Loucy (cell line): ENCODE results near the gene UBQLN3.

Experiments used
- H2AFZ ChIP-seq: fragments of 200-600 bp; sonication (generic); 2 replicates; pipeline ENCODE4 v1.6.0; 2016; ENCODE audit warnings: antibody characterized with exemption, mild to moderate bottlenecking, low read length, moderate library complexity
- H3F3A ChIP-seq: fragments of 200-600 bp; 2 replicates; pipeline ENCODE4 v1.6.0; 2016; ENCODE audit warnings: antibody characterized with exemption, low read depth, mild to moderate bottlenecking
- H3K27me3 ChIP-seq: fragments of 200-600 bp; sonication (generic); 2 replicates; pipeline ENCODE4 v1.6.1; 2014; ENCODE audit warnings: low read length, mild to moderate bottlenecking; ENCODE audit not compliant: insufficient read depth, poor library complexity, severe bottlenecking
- H3K36me3 ChIP-seq: fragments of 200-600 bp; sonication (generic); 2 replicates; pipeline ENCODE4 v1.6.1; 2016; ENCODE audit warnings: low read length; ENCODE audit not compliant: insufficient read depth
- H3K4me1 ChIP-seq: fragments of 200-600 bp; sonication (generic); 2 replicates; pipeline ENCODE4 v1.5.1; 2014; ENCODE audit warnings: low read length, mild to moderate bottlenecking; ENCODE audit not compliant: insufficient read depth, poor library complexity, severe bottlenecking
- H3K4me2 ChIP-seq: fragments of 200-600 bp; sonication (generic); 2 replicates; pipeline ENCODE4 v1.6.0; 2014; ENCODE audit warnings: antibody characterized with exemption, low read length, low read depth, mild to moderate bottlenecking; ENCODE audit not compliant: poor library complexity, severe bottlenecking
- H3K4me3 ChIP-seq: fragments of 200-600 bp; sonication (generic); 2 replicates; pipeline ENCODE4 v1.5.1; 2014; ENCODE audit warnings: low read length, mild to moderate bottlenecking, mixed read lengths; ENCODE audit not compliant: poor library complexity, severe bottlenecking
- H3K79me2 ChIP-seq: fragments of 200-600 bp; sonication (generic); 2 replicates; pipeline ENCODE4 v1.6.1; 2014; ENCODE audit warnings: low read length; ENCODE audit not compliant: insufficient read depth
- H3K9ac ChIP-seq: fragments of 200-600 bp; sonication (generic); 2 replicates; pipeline ENCODE4 v1.6.0; 2014; ENCODE audit warnings: mild to moderate bottlenecking, low read depth, low read length, moderate library complexity; ENCODE audit not compliant: poor library complexity, severe bottlenecking
- H3K9me2 ChIP-seq: fragments of 200-600 bp; sonication (generic); replicated peaks from 2 replicates; pipeline ENCODE4 v1.6.1; 2016; ENCODE audit warnings: low read depth, low read length, mixed read lengths
- H3K9me3 ChIP-seq: fragments of 200-600 bp; sonication (generic); 2 replicates; pipeline ENCODE4 v1.6.1; 2014; ENCODE audit warnings: mild to moderate bottlenecking, antibody characterized with exemption, low read length, low read depth; ENCODE audit not compliant: insufficient read depth
- H4K20me1 ChIP-seq: fragments of 200-600 bp; sonication (generic); 2 replicates; pipeline ENCODE4 v1.6.0; 2014; ENCODE audit warnings: antibody characterized with exemption, low read length, mild to moderate bottlenecking; ENCODE audit not compliant: insufficient read depth, poor library complexity, severe bottlenecking
- EZH2phosphoT487 ChIP-seq: fragments of 200-600 bp; IDR thresholded peaks from 2 replicates; pipeline ENCODE4 v1.6.1; 2018; ENCODE audit warnings: antibody characterized with exemption, mild to moderate bottlenecking, moderate library complexity, borderline replicate concordance
- TF ChIP-seq, protein P1 (sequence below): fragments of 200-600 bp; sonication (generic); conservative IDR thresholded peaks from 2 replicates; pipeline ENCODE4 v1.5.1; 2014; ENCODE audit warnings: mild to moderate bottlenecking, antibody characterized with exemption, low read length

UBQLN3 gene

GRCh38 chr11:5553343-5553742, 43.6 kb upstream of the UBQLN3 start:
- H3K4me1 ChIP-seq = no peaks in the 10 kb centered on the region
- H4K20me1 ChIP-seq = no peaks in the 10 kb centered on the region
- H3K4me2 ChIP-seq = no peak overlapping the region
- no peaks in the 10 kb centered on the region for H3K79me2 ChIP-seq
- no peaks in the 10 kb centered on the region for H3K9me3 ChIP-seq
- no peaks in the 10 kb centered on the region for H3K27me3 ChIP-seq
- no peaks in the 10 kb centered on the region for H3K36me3 ChIP-seq
- H3K4me3 ChIP-seq = no peak overlapping the region
- H3K9ac ChIP-seq = no peak overlapping the region
- H3F3A ChIP-seq = no peaks in the 10 kb centered on the region
- no peak overlapping the region for H2AFZ ChIP-seq
- no peaks in the 10 kb centered on the region for H3K9me2 ChIP-seq
- TF ChIP-seq EZH2phosphoT487 = no peak
- TF ChIP-seq, protein P1, sequence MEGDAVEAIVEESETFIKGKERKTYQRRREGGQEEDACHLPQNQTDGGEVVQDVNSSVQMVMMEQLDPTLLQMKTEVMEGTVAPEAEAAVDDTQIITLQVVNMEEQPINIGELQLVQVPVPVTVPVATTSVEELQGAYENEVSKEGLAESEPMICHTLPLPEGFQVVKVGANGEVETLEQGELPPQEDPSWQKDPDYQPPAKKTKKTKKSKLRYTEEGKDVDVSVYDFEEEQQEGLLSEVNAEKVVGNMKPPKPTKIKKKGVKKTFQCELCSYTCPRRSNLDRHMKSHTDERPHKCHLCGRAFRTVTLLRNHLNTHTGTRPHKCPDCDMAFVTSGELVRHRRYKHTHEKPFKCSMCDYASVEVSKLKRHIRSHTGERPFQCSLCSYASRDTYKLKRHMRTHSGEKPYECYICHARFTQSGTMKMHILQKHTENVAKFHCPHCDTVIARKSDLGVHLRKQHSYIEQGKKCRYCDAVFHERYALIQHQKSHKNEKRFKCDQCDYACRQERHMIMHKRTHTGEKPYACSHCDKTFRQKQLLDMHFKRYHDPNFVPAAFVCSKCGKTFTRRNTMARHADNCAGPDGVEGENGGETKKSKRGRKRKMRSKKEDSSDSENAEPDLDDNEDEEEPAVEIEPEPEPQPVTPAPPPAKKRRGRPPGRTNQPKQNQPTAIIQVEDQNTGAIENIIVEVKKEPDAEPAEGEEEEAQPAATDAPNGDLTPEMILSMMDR = peak; percentile 31

GRCh38 chr11:5550440-5551095, 40.8 kb upstream of the UBQLN3 start:
- H2AFZ ChIP-seq = no peak overlapping the region
- no peaks in the 10 kb centered on the region for H4K20me1 ChIP-seq
- H3K9me3 ChIP-seq = no peaks in the 10 kb centered on the region
- no peak overlapping the region for H3K4me3 ChIP-seq
- H3K9ac ChIP-seq = no peak overlapping the region
- no peaks in the 10 kb centered on the region for H3K4me1 ChIP-seq
- no peak overlapping the region for H3K4me2 ChIP-seq
- TF ChIP-seq, protein P1 = no peak
- no peak for TF ChIP-seq EZH2phosphoT487
- H3K36me3 ChIP-seq = no peaks in the 10 kb centered on the region
- H3K79me2 ChIP-seq = no peaks in the 10 kb centered on the region
- no peaks in the 10 kb centered on the region for H3F3A ChIP-seq
- H3K9me2 ChIP-seq = no peaks in the 10 kb centered on the region
- no peaks in the 10 kb centered on the region for H3K27me3 ChIP-seq

- Histone ChIP-seq H3K9me3 (no peaks in the 10 kb centered on the region), H3K4me3 (no peak within 1 kb of the TSS), H3K27me3 (no peaks in the 10 kb centered on the region), H3K9me2 (no peaks in the 10 kb centered on the region), H4K20me1 (no peaks in the 10 kb centered on the region), H3F3A (no peaks in the 10 kb centered on the region), H3K36me3 (no peaks in the 10 kb centered on the region), H3K9ac (no peak within 1 kb of the TSS), H3K4me1 (no peaks in the 10 kb centered on the region), H2AFZ (no peak within 1 kb of the TSS), H3K4me2 (no peak within 1 kb of the TSS), H3K79me2 (no peaks in the 10 kb centered on the region)
- TF ChIP-seq, protein P1 = no peak
- TF ChIP-seq EZH2phosphoT487 = no peak
Observed at GRCh38 chr11:5548440-5548839, 38.7 kb upstream of the UBQLN3 start, which contains the start of gene OR52H1. Gene OR52H1 (minus strand): TSS chr11:5548540. CDS start chr11:5545505, 3,035 bp downstream.
